Measurements from ENCODE around the gene LGALS3BP. TPM values are rescaled to one million over a fixed set of nuclear protein-coding genes. Genes with fewer than 3 reads are reported as not detected.
"Not testable (repeated sequence)": the region's sequence is repeated elsewhere in the genome, so short reads cannot be mapped to it uniquely, and the experiment has no call there.

The LGALS3BP gene
- total RNA-seq, 1 donor from 2014 or later: 202 TPM

DNA sequence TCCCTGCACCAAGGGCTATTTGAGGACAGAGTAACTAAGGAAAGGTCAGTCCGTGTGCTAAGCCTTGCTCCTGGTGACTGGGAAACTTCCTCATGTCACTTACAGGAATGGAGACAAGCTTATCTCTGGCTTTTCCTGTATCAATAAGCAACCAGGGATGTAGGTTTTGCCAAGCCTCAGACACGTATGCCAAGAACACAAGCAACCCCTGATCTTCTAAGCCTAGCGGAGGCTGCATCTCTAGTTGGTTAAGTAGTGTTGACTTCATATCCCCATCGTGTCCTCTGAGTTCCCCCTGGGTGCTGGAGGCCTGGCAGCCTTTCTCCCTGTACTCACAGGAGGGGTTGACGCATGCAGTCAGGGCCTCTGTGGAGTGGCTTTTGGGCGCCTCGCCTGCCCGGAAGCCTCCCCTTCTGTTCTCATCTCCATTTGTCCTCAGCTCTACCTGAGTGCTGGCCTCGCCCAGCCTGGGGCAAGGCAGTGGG is 42.8 kb upstream of the LGALS3BP start:
- Mint-ChIP-seq H3K4me1 (ENCODE audit: unreplicated experiment) (peaks cover 23% of the 10 kb centered on the region), H3K36me3 (no peaks in the 10 kb centered on the region), H3K27ac (no peak overlapping the region), H3K27me3 (peaks cover 60% of the 10 kb centered on the region), H3K9me3 (no peaks in the 10 kb centered on the region), H3K4me3 (no peak overlapping the region)
- no peak for DNase-seq (ENCODE audit: extremely low spot score, unreplicated experiment)
- TF ChIP-seq, protein P1, sequence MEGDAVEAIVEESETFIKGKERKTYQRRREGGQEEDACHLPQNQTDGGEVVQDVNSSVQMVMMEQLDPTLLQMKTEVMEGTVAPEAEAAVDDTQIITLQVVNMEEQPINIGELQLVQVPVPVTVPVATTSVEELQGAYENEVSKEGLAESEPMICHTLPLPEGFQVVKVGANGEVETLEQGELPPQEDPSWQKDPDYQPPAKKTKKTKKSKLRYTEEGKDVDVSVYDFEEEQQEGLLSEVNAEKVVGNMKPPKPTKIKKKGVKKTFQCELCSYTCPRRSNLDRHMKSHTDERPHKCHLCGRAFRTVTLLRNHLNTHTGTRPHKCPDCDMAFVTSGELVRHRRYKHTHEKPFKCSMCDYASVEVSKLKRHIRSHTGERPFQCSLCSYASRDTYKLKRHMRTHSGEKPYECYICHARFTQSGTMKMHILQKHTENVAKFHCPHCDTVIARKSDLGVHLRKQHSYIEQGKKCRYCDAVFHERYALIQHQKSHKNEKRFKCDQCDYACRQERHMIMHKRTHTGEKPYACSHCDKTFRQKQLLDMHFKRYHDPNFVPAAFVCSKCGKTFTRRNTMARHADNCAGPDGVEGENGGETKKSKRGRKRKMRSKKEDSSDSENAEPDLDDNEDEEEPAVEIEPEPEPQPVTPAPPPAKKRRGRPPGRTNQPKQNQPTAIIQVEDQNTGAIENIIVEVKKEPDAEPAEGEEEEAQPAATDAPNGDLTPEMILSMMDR (conservative IDR thresholded peaks at IDR 0.05): no peak

DNA sequence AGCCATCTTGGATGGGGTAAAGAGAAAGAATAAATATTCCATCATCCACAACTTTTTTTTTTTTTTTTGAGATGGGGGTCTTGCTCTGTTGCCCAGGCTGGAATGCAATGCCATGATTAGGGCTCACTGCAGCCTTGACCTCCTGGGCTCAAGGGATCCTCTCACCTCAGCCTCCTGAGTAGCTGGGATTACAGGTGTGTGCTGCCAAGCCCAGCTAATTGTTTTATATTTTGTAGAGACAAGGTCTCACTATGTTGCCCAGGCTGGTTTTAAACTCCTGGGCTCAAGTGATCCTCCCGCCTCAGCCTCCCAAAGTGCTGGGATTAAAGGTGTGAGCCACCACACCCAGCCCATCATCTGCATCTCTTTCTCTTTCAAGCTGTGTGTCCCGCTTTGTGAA is 42.2 kb upstream of the LGALS3BP start:
- peaks cover 54% of the 10 kb centered on the region for H3K27me3 Mint-ChIP-seq
- peaks cover 17% of the 10 kb centered on the region for H3K4me1 Mint-ChIP-seq (ENCODE audit: unreplicated experiment)
- not testable (repeated sequence) for DNase-seq (ENCODE audit: extremely low spot score, unreplicated experiment); H3K9me3 Mint-ChIP-seq; H3K27ac Mint-ChIP-seq; H3K4me3 Mint-ChIP-seq; H3K36me3 Mint-ChIP-seq

DNA sequence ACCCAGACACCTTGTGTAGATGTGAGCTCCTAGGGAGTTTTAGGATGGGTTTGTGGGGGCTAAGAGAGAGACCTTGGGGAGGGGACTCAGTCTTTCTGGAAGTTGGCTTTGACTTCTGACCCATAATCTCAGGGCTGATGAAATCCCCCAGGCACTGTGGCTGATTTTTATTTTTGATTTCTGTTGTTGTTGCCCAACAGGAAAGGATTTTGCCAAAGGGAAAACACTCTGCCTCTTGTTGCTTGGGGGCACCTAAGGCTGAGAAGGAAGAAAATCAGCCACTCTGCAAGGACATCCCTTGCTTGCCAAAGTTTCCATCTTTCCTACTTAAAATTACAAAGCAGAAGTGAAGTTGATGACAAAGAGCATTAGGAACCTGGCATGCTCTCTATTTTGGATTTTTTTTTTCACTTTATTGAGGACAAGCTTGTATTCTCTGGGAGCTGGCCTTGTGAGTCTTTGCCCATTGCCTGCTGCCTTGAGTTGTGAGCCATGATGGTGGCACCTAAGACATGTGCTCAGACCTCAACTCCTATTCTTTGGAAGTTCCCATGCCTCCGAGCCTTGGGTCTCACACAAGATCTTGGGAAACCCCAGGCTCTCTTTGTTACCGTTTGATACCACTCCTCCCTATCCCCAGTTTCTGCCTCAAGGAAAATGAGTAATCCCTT is 41.0 kb upstream of the LGALS3BP start:
- no peak overlapping the region for H3K27ac Mint-ChIP-seq
- no peak overlapping the region for H3K4me3 Mint-ChIP-seq
- no peaks in the 10 kb centered on the region for H3K36me3 Mint-ChIP-seq
- TF ChIP-seq, protein P1 (conservative IDR thresholded peaks at IDR 0.05): no peak
- peaks cover 10% of the 10 kb centered on the region for H3K4me1 Mint-ChIP-seq (ENCODE audit: unreplicated experiment)
- H3K9me3 Mint-ChIP-seq: peaks cover 5% of the 10 kb centered on the region
- DNase-seq (ENCODE audit: extremely low spot score, unreplicated experiment): no peak
- peaks cover 47% of the 10 kb centered on the region for H3K27me3 Mint-ChIP-seq

DNA sequence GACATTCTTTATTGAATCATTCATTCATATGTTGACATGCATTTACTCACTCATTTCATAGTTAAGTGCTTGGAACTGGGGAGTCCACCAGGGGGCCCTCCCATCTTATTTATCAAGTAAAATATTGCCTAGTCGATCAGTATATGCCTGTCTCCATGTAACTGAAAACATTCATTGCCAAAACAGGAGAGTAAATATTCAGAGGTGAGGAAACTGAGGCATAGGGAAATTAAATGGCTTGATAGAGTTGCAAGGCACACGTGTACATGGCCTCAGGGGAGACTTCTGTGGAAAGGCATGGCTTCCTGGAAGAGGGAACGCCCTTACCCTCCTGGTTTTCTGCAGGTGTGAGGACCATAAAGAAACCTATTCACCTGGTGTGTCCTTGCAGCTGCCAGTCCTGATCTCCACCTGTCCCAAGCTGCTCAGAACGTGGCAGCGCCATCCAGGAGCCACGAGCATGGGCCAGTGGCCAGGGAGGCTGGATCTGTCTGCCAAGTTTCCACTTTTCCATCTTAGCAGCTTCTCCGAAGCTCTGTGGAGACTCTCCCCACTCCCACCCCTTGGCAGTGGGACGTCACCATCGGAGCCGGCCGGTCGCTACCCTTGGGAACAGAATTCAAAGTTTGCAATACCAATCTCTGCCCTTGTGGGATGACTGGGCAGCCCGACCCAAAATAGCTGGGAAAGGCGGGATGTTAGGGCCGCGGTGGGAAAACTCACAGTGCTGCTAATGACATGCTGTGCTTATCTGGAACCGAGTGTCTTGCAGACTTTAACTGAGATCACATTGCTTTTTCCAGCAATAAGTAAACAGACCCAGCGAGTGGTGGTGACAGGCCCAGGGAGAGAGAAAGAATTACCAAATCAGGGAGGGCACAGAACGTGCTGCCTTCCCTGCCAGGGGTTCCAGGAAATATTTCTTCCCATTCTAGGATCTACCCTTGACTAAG is 40.2 kb upstream of the LGALS3BP start:
- TF ChIP-seq, protein P1 (conservative IDR thresholded peaks at IDR 0.05): peak; percentile 68
- no peaks in the 10 kb centered on the region for H3K36me3 Mint-ChIP-seq
- H3K4me3 Mint-ChIP-seq: no peak overlapping the region
- H3K9me3 Mint-ChIP-seq: peaks cover 5% of the 10 kb centered on the region
- no peak overlapping the region for H3K27ac Mint-ChIP-seq
- H3K27me3 Mint-ChIP-seq: peaks cover 42% of the 10 kb centered on the region
- H3K4me1 Mint-ChIP-seq (ENCODE audit: unreplicated experiment): peaks cover 7% of the 10 kb centered on the region
- no peak for DNase-seq (ENCODE audit: extremely low spot score, unreplicated experiment)

DNA sequence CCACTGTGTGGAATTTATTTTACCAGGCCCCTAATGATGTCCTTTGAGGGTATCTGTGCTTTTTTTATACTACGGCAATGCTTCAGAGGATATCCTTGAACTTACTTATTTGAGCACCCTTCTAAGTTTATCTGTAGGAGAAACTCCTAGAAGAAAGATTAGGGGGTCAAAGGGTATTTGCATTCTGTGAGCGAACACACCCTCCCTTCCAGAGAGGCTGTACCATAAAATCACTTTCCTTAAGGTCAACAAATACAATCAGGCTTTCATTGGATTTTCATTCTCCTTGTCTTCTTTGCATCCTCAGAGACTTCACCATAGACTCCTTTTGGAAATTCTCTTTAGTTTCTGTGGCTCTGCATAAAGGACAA is 39.5 kb upstream of the LGALS3BP start:
- H3K27me3 Mint-ChIP-seq: peaks cover 38% of the 10 kb centered on the region

More for the DNA sequence above, 39.5 kb upstream of the LGALS3BP start:
- TF ChIP-seq, protein P1 (conservative IDR thresholded peaks at IDR 0.05): no peak
- H3K4me3 Mint-ChIP-seq: no peak overlapping the region
- H3K4me1 Mint-ChIP-seq (ENCODE audit: unreplicated experiment): peaks cover 7% of the 10 kb centered on the region
- no peaks in the 10 kb centered on the region for H3K36me3 Mint-ChIP-seq
- H3K9me3 Mint-ChIP-seq: peaks cover 6% of the 10 kb centered on the region
- no peak overlapping the region for H3K27ac Mint-ChIP-seq
- no peak for DNase-seq (ENCODE audit: extremely low spot score, unreplicated experiment)

All from type B pancreatic cell (in vitro differentiated cells).